ENCODE data around the gene PDXDC1.
"Not testable (repeated sequence)": the region's sequence is repeated elsewhere in the genome, so short reads cannot be mapped to it uniquely, and the experiment has no call there.

The PDXDC1 gene

GRCh38 chr16:15071916-15072769 is 97.3 kb downstream of the PDXDC1 start:
- DNase-seq (ENCODE audit: low spot score): not testable (repeated sequence)

- no peak for DNase-seq (ENCODE audit: low spot score)
Measured at GRCh38 chr16:15073101-15073500, 98.3 kb downstream of the PDXDC1 start.

- DNase-seq (ENCODE audit: low spot score): not testable (repeated sequence)
Measured at GRCh38 chr16:15076161-15076560, 101.3 kb downstream of the PDXDC1 start.

GRCh38 chr16:15080883-15081282 is 106.1 kb downstream of the PDXDC1 start:
- DNase-seq (ENCODE audit: low spot score): not testable (repeated sequence)

- DNase-seq (ENCODE audit: low spot score): not testable (repeated sequence)
Measured at GRCh38 chr16:15082788-15083187, 108.0 kb downstream of the PDXDC1 start.

- not testable (repeated sequence) for DNase-seq (ENCODE audit: low spot score)
Measured at GRCh38 chr16:15090663-15091269, 115.9 kb downstream of the PDXDC1 start.

- not testable (repeated sequence) for DNase-seq (ENCODE audit: low spot score)
Measured at GRCh38 chr16:15093571-15093954, 118.7 kb downstream of the PDXDC1 start.

- DNase-seq (ENCODE audit: low spot score): peak; percentile 91
Measured at GRCh38 chr16:15093955-15094827, 119.4 kb downstream of the PDXDC1 start, which contains the start of gene RRN3. RRN3 (minus strand) TSS chr16:15094272; CDS start chr16:15094233, 39 bp downstream.

GRCh38 chr16:15096583-15096972 is 121.8 kb downstream of the PDXDC1 start:
- DNase-seq (ENCODE audit: low spot score): not testable (repeated sequence)

- not testable (repeated sequence) for DNase-seq (ENCODE audit: low spot score)
Measured at GRCh38 chr16:15099366-15099909, 124.6 kb downstream of the PDXDC1 start.

- DNase-seq (ENCODE audit: low spot score): not testable (repeated sequence)
Measured at GRCh38 chr16:15100372-15100987, 125.7 kb downstream of the PDXDC1 start.

GRCh38 chr16:15127641-15128425 is 153.0 kb downstream of the PDXDC1 start:
- DNase-seq (ENCODE audit: low spot score): not testable (repeated sequence)

- DNase-seq (ENCODE audit: low spot score): not testable (repeated sequence)
Measured at GRCh38 chr16:15130256-15130932, 155.6 kb downstream of the PDXDC1 start.

- DNase-seq (ENCODE audit: low spot score): not testable (repeated sequence)
Measured at GRCh38 chr16:15130943-15131700, 156.3 kb downstream of the PDXDC1 start.

GRCh38 chr16:15132719-15133428 is 158.0 kb downstream of the PDXDC1 start:
- not testable (repeated sequence) for DNase-seq (ENCODE audit: low spot score)

- DNase-seq (ENCODE audit: low spot score): not testable (repeated sequence)
Measured at GRCh38 chr16:15133554-15133953, 158.7 kb downstream of the PDXDC1 start.

- DNase-seq (ENCODE audit: low spot score): not testable (repeated sequence)
Measured at GRCh38 chr16:15134752-15135482, 160.1 kb downstream of the PDXDC1 start.

Measured in putamen (tissue), 1 donor.